ENCODE results near the gene RTN4.
A peak's percentile ranks its signal among the peaks of the same experiment; 100 is the strongest.

RTN4 gene

DNA sequence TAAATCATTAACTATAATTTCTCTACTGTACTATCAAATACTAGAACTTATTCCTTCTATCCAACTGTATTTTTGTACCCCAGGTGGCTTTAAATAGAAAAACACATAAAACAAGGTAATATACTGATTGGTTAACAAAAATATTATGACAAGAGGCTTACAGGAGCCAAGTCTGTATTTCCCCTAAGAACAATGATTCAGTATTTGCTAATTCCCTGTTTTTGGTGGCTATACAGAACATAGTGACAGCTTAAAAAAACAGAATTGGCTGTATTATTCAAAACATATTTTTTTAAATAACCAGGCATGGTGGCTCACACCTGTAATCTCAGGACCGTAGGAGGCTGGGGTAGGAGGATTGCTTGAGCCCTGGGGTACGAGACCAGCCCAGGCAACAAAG is 16.3 kb downstream of the RTN4 start:
- no peak for DNase-seq (ENCODE audit: low spot score)

DNA sequence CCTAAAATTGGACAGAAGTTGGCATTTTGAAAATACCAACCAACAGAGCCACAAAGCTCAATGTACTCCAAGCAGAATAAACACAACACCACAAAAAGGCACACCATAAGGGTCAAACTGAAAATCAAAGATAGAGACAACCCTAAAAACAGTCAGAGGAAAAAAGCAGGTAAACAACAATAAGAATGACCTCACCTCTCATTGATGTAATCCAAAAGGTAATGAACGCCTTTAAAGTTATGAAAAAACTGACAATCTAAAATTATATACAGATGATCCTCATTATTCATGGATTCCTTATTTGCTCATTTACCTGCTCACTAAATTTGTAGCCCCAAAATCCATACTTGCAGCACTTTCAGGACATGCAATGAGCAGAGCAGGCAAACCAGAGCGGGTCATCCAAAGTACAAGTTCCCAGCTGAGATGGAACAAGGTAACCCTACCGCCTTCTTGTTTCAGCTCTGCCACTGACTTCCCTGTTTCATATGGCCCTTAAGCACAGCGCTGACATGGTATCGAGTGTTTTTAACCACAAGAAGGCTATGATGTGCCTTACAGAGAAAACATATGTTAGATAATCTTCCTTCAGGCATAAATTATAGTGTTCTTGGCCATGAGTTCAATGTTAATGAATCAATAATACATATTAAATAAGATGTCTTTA is 17.0 kb downstream of the RTN4 start:
- peak; percentile 13 for DNase-seq (ENCODE audit: low spot score)

DNA sequence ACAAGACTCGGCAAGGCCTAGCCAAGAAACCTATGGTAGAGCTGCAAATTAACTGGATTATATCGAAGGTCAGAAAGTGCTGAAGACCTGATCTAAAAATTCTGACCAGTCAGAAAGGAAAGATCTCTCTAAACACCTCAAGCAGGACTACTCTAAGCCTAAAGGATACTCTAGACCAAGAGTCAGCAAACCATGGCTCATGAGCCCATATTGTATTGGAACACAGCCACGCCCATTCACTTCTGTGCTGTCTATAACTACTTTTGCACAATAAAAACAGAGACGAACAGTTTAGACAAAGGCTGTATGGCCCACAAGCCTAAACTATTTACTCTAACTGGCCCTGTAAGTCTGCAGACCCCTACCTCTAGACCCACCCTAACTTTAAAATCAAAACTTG is 18.7 kb downstream of the RTN4 start:
- DNase-seq (ENCODE audit: low spot score) = no peak

DNA sequence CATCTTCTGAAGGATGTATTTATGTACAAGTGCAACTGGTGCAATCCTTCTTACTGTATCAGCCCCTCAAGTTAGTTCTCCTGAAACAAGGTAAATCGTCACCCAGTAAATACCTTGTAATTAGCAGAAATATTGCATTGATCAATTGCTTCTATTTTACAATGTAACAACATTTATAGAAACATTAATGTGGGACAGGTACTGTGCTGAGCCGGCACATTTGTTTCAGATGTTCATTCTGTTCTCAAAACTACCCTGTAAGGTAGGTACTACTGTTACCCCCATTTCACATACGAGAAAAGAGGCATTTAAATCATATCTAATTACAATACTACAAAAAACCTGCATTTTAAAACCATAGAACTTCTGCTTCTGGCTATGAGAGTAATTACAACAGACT is 19.5 kb downstream of the RTN4 start:
- DNase-seq (ENCODE audit: low spot score) = no peak

DNA sequence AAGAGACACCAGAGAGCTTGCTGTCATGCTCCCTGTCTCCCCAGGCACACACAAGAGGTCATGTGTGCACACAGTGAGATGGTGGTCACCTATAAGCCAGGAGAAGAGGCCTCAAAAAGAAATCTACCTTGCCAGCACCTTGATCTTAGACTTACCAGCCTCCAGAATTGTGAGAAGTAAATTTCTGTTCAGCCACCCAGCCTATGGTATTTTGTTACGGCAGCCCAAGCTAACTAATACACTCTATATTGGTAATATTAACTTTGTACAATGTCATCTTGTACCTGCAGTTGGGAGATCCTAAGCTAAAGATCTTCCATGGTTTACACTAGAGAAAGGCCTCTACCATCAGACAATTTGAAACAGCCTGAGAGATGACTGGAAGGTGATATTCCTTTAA is 21.2 kb downstream of the RTN4 start:
- DNase-seq (ENCODE audit: low spot score) = no peak

DNA sequence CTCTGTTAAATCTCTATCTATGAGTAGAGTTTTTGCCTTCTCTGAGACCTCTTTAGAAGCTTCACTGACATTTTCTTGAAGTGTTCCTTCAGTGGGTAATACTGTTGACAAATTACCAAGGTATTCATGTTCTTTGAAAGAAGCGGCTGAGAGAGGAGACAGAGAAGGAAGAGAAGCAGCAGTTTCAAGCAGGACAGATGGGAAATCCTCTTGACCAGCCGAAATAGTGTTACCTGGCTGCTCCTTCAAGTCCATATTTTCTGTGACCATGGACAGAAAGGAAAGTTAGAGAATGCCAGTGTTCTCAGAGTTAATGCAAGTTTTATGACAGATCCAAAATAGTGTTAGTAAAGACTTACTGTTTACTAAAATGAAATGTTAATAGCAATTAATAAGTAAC is 23.0 kb downstream of the RTN4 start:
- DNase-seq (ENCODE audit: low spot score) = no peak

DNA sequence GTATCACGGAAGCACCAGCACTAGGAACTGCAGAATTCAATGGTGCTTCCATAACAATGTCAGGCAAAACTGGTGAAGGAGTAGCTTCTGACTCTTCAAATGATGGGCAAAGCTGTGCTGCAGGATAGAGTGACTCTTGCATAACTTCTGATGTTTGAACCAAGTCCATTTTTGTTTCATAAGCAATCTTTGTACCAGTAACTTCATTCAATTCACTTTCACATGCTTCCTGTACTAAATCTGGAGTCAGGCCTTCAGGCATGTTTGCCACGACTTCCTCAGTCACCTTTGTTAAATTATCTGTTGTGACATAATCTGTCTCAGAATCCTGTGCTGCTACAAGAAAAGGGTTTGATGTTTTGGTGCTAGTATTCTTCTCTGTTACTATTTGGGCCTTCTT is 24.0 kb downstream of the RTN4 start:
- no peak for DNase-seq (ENCODE audit: low spot score)

DNA sequence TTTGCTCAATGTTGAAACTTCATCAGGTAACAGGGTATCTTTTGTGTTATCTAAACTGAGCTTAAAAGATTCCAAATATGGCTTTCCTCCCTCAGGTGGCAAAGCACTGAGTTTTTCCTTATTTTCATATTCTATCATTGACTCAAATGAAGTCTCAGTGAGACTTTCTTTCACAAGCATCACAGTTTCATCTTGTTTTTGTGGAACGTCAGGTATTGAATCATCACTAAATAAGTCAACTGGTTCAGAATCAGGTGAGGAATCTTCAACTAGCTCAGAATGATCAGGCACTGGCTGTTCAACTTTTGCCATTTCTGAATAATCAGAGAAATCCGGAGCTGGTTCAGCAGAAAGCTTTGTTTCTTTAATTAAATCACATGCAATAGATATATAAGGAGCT is 24.6 kb downstream of the RTN4 start:
- no peak for DNase-seq (ENCODE audit: low spot score)

DNA sequence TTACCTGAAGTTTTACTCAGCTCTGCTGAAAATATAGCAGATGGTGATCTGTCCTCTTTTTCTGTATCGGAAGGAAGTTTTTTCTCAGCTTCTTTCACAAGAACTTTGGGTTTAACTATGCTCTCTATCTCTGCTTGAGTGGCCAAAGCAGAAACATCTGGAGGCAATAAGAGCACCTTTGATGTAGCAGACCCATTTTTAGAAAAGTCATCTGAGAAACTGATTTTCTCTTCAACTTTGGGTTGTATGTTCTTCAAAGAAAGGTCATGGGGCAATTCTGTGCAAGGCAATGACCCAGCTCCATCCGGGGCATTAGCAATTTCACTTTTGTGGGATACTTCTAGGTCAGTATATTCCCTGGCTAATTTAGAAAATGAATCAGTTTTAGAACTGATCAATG is 25.2 kb downstream of the RTN4 start:
- peak; percentile 5 for DNase-seq (ENCODE audit: low spot score)

DNA sequence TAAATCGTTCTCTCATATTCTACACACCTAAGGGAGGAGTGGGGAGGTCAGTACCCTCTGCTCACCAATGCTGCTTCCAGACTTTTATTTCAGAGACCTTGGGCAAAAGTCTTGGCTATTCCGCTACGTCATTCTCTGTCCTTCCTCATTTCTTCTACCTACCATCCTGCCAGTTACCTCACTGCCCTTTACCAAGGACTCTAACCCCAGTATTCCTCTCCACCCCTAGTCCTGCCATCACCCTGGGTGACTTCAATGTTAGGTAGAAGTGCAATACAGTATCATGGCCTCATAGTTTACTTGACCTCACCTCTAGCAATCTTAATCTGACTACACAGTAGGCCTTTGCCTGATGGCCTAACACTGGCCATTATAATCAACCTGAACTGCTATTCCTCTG is 27.8 kb downstream of the RTN4 start:
- DNase-seq (ENCODE audit: low spot score) = no peak

DNA sequence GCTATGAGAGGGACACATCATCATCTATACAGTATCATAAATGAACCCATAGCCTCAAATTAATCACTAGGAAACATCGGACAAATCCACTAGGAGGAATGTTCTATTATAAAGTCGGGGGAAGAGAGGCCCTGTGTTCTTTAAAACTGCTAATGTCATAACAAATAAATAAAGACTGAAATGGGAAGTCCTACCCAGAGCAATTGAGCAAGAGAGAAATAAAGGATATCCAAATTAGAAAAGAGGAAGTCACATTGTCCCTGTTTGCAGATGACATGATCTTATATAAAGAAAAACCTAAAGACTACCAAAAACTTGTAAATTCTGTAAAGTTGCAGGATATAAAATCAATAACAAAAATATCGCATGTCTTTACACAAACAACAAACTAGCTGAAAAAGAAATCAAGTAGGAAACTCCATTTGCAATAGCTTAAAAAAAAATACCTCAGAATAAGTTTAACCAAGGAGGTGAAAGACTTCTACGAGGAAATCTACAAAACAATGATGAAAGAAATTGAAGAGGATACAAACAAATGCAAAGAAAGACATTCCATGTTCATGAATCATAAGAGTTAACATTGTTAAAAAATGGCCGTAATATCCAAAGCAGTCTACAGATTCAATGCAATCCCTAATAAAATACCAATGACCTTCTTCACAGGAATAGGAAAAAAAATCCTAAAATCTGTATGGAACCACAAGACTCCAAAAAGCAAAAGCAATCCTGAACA is 30.6 kb downstream of the RTN4 start:
- DNase-seq (ENCODE audit: low spot score) = peak; percentile 8

DNA sequence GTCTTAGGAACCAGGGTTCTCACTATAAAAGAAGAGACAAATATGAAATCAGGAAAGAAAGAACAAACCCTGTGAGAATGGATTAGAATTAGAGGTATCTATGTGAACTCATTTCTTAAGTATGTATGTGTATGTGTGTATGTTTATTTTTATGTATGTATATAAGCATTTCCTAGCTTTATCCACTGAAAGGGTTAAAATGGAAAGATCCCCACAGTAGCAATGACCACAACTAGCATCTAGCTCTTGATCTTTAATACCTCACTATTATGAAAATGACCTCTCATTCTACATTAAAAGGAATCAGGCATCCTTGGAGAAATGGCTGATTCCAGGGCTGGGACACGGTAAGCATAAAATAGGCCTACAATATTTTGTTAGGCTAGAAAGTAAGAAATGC is 31.6 kb downstream of the RTN4 start:
- DNase-seq (ENCODE audit: low spot score) = no peak

DNA sequence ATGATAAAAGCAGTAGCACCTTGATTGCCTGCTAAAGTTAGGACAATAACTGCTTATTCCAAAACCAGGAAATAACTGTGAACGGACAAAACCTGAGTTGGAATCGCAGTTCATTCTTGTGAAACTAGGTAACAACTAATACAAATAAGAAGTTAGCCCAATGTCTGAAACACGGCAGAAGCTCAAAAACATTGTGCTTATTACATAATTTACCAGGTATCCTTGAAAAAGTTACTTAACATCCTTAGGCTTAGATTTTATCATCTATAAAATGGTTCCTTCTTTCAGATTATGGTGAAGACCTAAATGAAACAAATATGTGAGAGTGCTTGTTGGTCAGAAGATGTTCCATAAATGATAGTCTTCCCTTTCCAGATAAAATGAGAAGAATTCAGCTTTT is 32.4 kb downstream of the RTN4 start:
- no peak for DNase-seq (ENCODE audit: low spot score)

DNA sequence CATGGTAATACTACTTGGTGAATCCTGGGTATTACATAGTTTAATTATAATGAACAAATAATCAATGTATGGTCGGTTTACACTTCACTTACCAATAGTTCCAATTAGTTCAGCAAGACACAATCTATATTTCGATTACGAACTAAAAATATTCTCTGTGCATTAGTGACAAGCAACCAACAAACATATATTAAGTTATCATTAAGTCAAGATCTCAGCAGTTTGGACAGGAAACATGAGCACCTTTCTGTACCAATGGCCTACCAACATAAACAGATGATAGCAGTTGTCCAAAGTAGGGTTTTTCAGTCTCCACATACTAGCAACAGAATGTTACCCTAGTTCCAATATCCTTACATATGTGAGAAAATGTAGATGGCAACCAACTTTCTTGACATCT is 32.8 kb downstream of the RTN4 start:
- DNase-seq (ENCODE audit: low spot score) = no peak

DNA sequence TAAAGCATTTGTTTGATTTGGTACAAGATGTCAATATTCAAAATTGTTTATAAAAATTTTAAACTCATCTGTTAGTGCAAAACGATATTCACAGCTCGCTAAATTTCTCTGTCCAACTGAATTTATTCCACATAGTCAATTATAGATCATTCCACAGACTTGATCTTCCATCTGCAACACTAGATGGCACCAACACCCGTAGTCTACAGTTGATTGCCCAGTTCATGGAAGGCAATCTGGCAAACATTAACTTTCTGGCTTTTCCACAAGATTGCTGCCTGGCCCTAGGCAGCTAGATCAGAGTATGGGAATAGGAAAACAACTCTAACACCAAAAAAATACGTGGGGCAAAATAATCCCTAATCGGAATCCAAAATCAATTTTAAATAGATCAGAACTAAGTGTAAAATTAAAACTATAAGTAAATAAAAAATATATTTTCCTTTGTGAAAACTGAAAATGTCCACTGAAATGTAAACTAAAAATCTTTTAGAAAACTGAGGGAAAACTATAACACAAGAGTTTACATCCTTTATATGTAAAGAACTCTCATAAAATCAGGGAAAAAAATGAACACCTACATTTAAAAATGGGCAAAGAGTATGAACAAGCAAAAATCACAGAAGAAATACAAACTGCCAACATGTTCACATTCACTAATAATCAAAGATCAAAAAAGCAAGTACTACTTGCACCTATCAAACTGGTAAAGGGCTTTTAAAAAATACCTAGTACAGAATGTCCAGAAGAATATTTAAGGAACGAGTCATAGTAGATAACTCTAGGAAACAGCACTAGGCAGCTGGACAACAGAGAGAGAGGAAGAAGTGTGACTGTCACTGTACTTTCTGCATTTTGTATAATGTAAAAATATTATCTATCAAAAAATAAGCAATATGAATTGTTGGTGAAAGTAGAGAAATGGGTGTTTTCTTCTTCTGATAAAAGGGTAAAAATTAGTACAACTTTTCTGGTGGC is 35.0 kb downstream of the RTN4 start:
- peak; percentile 19 for DNase-seq (ENCODE audit: low spot score)

DNA sequence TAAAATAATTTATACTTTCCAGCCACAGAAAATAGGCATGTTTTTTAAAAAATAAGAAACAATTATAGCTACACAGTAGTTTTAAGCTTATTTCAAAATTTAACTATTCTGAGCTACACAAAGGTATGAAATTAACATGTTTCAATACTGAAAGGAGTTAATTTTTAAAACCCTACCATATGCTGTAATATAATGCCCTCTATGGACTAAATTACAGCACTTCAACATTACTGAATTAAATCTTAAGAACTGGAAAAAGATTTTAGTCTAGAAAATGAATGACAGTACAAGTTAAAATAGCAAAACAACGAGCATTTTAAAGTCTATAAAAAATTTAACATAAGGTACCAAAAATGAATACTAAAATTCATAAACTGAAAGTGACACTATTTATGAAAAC is 36.3 kb downstream of the RTN4 start:
- DNase-seq (ENCODE audit: low spot score) = no peak

DNA sequence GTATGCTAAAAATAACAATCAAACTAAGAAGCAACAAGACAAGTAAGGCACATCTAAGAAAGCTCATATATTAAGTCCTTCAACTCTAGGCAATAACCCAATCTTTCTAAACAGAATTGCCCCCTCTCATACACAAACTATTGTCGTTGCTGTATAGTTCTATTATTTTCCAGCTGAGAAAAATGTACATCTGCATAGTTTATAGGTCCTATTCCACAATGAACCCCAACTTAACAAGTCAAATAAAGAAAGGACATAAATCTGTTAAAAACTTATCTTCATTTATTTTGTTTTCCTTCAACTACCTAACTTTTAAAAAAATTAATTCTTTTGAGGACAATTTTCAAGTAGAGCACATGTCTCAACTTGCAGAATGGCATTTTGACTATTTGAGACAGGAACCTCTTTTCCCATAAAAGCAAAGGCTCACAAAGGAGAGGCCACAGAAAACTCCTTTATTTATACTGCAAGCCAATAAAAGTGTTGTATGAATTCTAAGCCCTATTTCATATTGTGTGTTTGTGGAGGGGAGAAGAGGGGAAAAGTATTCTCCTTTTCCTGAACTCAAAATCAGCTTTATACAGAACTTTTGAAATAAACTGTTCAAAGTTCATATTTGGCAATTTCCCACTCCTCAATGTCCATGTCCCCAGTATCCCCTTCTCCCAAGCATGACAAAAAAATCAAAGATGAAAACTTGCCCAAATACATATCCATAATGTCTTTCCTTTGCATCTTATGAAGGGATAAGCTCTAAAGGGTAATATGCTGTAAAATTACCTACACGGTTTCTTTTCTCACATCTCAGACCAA is 37.4 kb downstream of the RTN4 start:
- DNase-seq (ENCODE audit: low spot score) = no peak

DNA sequence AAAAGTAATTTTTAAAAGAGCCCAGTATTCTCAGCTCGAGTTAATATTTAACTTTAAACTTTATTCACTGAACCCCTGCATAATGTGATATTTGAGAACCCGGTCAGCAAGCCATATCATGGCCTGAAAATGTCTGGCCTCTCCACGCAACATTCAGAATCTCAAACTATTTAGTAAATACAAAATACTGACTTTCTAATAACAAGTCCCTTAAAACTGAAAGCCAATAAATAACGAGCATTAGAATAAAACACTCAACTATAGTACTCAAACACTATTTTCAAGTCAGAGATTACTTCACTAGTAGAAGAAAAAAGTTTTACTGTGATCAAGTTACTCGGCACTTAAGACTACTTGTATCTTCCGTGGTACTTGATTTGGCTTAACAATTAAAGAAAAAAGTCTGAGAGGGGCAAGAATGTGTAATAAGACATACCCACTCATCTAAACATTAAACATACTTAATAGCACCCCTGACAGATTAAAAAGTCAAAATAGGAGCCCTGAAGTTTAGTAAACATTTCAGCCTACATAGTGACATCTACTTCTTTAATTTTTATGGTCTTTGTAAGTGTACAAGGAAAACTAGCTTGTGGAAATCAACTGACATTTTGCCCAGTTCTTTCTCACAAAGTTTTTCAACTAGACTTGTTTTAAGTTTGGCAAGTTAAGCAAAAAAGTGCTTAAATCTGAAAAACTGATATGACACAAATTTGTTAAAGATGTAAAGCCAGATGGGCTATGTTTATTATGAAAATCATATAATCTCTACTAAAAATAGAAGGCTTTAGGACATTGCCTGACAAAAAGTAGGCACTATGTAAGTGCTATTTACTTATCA is 38.2 kb downstream of the RTN4 start:
- no peak for DNase-seq (ENCODE audit: low spot score)

DNA sequence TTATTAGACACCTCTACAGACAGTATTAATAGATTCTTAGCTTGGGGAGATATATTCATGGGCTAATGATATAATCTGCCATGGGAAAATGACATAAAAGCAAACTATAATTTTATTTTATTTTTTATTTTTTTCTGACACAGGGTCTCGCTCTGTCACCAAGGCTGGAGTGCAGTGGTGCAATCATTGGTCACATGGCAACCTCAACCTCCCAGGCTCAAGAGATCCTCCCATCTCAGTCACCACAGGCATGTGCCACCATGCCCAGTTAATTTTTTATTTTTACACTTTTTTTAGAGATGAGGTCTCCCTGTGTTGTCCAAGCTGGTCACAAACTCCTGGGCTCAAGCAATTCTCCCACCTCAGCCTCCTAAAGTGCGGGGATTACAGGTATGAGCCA is 39.3 kb downstream of the RTN4 start:
- no peak for DNase-seq (ENCODE audit: low spot score)

DNA sequence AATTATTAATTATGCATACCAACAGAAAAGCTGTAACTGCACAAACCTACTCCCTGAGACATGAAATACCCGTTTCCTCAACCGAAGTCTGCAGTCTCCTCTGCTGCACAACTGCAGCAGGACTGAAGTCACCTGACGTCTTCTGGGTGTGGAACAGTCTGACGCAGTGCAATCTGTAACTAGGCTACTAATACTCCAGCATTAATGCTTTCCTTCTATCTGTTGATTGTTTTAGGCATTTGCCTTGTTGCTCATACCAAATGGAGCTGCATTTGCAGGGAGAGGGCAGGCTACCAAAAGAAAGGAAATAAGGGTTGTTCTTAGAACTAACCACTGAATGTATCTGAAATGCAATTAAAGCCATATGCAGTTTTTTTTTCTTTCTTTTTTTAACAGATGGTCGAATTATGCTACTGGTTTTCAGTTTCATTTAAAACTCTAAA is 40.1 kb downstream of the RTN4 start:
- DNase-seq (ENCODE audit: low spot score) = peak; percentile 62

Measured in germinal center (tissue), 1 donor.